Measurements from ENCODE around the gene MANBA. TPM values are rescaled to one million over a fixed set of nuclear protein-coding genes. Genes with fewer than 3 reads are reported as not detected.
"Not testable (repeated sequence)": the region's sequence is repeated elsewhere in the genome, so short reads cannot be mapped to it uniquely, and the experiment has no call there.

MANBA gene
- polyA plus RNA-seq, 12 donors: 8.7 to 16.5 (median 11.3) TPM; not detected in 1

- DNase-seq: no peak
These were observed 136.3 kb downstream of the MANBA start for GRCh38 chr4:102624505-102624904.

- peak; percentile 12 for DNase-seq
These were observed 137.1 kb downstream of the MANBA start for GRCh38 chr4:102623622-102624021.

- DNase-seq: peak; percentile 57
These were observed 139.9 kb downstream of the MANBA start for GRCh38 chr4:102620697-102621497.

GRCh38 chr4:102619776-102620631 is 140.8 kb downstream of the MANBA start:
- not testable (repeated sequence) for DNase-seq

GRCh38 chr4:102619021-102619420 is 141.7 kb downstream of the MANBA start:
- DNase-seq: not testable (repeated sequence)

GRCh38 chr4:102616636-102617035 is 144.1 kb downstream of the MANBA start:
- peak; percentile 14 for DNase-seq

GRCh38 chr4:102614801-102615200 is 146.0 kb downstream of the MANBA start:
- DNase-seq: no peak

GRCh38 chr4:102612824-102613366 is 147.9 kb downstream of the MANBA start:
- peak; percentile 7 for DNase-seq

- DNase-seq: no peak
These were observed 148.6 kb downstream of the MANBA start for GRCh38 chr4:102612210-102612609.

- DNase-seq: no peak
These were observed 150.3 kb downstream of the MANBA start for GRCh38 chr4:102610476-102610875.

GRCh38 chr4:102610007-102610406 is 150.8 kb downstream of the MANBA start:
- DNase-seq: no peak

GRCh38 chr4:102608190-102608589 is 152.6 kb downstream of the MANBA start:
- no peak for DNase-seq

GRCh38 chr4:102606846-102607450 is 153.8 kb downstream of the MANBA start:
- no peak for DNase-seq

- DNase-seq: no peak
These were observed 154.5 kb downstream of the MANBA start for GRCh38 chr4:102606261-102606660.

GRCh38 chr4:102604222-102604940 is 156.4 kb downstream of the MANBA start:
- DNase-seq: no peak

- no peak for DNase-seq
These were observed 159.1 kb downstream of the MANBA start for GRCh38 chr4:102601586-102602227.

GRCh38 chr4:102600689-102601088 is 160.1 kb downstream of the MANBA start:
- no peak for DNase-seq

GRCh38 chr4:102599886-102600285 is 160.9 kb downstream of the MANBA start:
- no peak for DNase-seq

- DNase-seq: no peak
These were observed 161.3 kb downstream of the MANBA start for GRCh38 chr4:102599455-102599854.

- DNase-seq: no peak
These were observed 161.9 kb downstream of the MANBA start for GRCh38 chr4:102598762-102599374.
